ENCODE measurements around the gene STAT1.

DNA sequence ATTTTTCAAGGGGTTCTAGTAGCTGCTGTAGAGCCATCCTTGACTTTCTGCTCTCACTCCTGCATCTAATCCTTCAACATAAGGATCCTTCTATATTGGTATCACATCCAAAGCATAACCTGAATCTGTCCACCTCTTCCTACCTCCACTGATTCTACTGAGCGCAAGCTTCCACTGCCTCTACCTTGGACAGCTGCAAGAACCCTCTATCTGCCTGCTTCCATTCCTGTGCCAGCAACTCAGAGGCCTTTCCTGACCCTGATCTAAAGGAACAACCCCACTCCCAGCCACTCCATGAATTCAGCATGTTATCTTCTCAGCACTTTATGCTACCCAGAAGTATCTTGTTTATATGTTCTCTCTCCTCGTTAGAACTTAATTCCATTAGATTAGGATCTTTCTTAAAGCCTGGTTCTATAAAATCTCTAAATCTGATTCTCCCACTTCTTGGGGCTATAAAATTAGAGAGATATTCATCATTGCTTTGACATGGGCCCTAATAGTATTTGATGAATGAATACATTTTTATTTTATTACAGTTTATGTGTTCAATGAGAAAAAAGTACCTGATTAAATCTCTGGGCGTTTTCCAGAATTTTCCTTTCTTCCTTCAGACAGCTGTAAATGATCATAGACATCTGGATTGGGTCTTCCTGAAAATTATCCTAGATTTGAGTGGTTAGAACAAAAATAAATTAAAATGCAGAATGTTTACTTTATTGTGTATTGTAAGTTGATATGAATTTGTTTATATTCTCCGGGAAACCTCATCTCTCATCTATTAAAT lies 6.8 kb downstream of the STAT1 start:
- TF ChIP-seq, protein P1, sequence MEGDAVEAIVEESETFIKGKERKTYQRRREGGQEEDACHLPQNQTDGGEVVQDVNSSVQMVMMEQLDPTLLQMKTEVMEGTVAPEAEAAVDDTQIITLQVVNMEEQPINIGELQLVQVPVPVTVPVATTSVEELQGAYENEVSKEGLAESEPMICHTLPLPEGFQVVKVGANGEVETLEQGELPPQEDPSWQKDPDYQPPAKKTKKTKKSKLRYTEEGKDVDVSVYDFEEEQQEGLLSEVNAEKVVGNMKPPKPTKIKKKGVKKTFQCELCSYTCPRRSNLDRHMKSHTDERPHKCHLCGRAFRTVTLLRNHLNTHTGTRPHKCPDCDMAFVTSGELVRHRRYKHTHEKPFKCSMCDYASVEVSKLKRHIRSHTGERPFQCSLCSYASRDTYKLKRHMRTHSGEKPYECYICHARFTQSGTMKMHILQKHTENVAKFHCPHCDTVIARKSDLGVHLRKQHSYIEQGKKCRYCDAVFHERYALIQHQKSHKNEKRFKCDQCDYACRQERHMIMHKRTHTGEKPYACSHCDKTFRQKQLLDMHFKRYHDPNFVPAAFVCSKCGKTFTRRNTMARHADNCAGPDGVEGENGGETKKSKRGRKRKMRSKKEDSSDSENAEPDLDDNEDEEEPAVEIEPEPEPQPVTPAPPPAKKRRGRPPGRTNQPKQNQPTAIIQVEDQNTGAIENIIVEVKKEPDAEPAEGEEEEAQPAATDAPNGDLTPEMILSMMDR (conservative IDR thresholded peaks at IDR 0.05; ENCODE audit: low read depth, low read length), result no peak
- no peak for TF ChIP-seq EZH2 (IDR thresholded peaks at IDR 0.05; ENCODE audit: borderline replicate concordance, low read depth, low read length, poor library complexity, severe bottlenecking)
